Muscle layer of duodenum (tissue), 2 donors: ENCODE measurements around the gene STX1B.
A peak's percentile ranks its signal among the peaks of the same experiment; 100 is the strongest.

Experiments
- H3K27ac ChIP-seq: one replicate; pipeline ENCODE4 v1.7.0; 2013; ENCODE audit warnings: mild to moderate bottlenecking, low read length
- H3K27me3 ChIP-seq: one replicate; pipeline ENCODE4 v1.7.0; 2013; ENCODE audit warnings: low read depth, mild to moderate bottlenecking, control low read depth, low read length
- H3K36me3 ChIP-seq, 2 donors: one replicate each; pipeline ENCODE4 v1.7.0; 2013; ENCODE audit warnings: low read length in 2 of 2, control low read depth in 1 of 2, mild to moderate bottlenecking in 1 of 2; ENCODE audit not compliant: insufficient read depth in 2 of 2, control insufficient read depth in 1 of 2
- H3K4me1 ChIP-seq, 2 donors: one replicate each; pipeline ENCODE4 v1.7.0; 2013; ENCODE audit warnings: low read length in 2 of 2, mild to moderate bottlenecking in 2 of 2, control low read depth in 1 of 2, moderate library complexity in 1 of 2; ENCODE audit not compliant: insufficient read depth in 2 of 2, control insufficient read depth in 1 of 2
- H3K4me3 ChIP-seq, 2 donors: one replicate each; pipeline ENCODE4 v1.7.0; 2013; ENCODE audit warnings: low read length in 2 of 2, low read depth in 1 of 2, mild to moderate bottlenecking in 1 of 2
- H3K9me3 ChIP-seq, 2 donors: one replicate each; pipeline ENCODE4 v1.7.0; 2013; ENCODE audit warnings: low read length in 2 of 2, control low read depth in 1 of 2, mild to moderate bottlenecking in 1 of 2; ENCODE audit not compliant: control insufficient read depth in 1 of 2
- donor health status: healthy.

The STX1B gene

DNA sequence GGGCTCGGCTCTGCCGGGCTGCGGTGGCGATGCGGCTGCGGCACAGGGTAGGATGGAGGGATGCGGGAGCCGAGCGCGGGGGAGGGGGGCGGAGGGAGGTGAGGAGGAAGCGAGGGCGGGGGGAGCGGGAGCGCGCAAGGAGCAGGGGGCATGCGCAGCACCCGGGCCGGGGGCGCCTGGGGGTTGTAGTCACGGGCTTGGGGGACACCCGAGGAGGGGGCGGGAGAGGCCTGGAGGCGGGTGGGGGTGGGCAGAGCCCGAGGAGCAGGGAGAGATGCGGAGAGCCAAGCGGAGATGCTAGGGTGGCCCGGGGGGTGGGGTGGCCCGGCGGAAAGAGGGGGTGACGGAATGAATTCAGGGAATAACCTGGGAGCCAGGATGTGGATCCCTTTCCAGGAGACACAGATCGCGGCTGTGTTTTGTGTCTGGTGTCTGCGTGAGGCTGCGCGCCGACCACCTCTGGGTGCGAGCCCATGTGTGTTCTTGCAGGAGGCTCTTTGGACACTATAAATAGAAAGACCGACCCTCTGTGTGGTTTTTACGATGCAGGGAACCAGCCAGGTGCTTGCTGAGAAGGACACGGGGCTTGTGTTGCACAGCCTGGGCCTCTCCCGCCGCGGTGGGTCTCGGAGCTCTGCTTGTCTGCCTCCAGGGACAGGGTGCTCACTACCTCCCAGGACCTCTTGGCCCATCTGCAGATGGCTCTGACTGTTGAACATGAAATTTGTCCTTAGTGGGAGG, at the start of gene STX1B:
TSS of gene STX1B (minus strand) at position 54 of the 741 bp plus-strand sequence. CDS start 242 bp downstream, outside the sequence.
- Histone ChIP-seq H3K4me3 (peak within 1 kb of the TSS in 1 of 2 donors; percentile 45), H3K36me3 (no peaks in the 10 kb centered on the region), H3K4me1 (no peaks in the 10 kb centered on the region), H3K27ac (no peak within 1 kb of the TSS), H3K27me3 (peaks cover 22% of the 10 kb centered on the region), H3K9me3 (no peaks in the 10 kb centered on the region)

DNA sequence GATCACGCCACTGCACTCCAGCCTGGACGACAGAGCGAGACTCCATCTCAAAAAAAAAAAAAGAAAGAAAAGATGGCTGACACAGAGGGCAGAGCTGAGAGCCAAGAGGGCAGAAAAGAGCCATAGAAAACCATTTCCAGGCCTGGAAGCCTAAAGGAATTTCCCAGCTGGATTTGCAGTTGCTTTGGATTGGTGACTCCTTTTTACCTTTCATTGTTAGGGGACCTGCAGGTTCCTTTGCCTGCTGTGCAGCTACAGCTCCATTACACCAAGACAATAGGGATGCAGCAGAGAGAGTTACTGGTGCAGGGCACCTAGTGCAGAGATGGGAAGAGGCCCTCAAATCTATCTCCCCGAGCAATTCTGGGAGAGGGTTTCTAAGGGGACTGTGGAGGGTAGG, 45.2 kb upstream of the STX1B start:
- H3K4me1 ChIP-seq: no peaks in the 10 kb centered on the region
- H3K9me3 ChIP-seq: no peaks in the 10 kb centered on the region
- H3K27me3 ChIP-seq: no peaks in the 10 kb centered on the region
- no peak overlapping the region for H3K4me3 ChIP-seq
- H3K27ac ChIP-seq: no peak overlapping the region
- peaks cover 0 to 5% of the 10 kb centered on the region in 2 donors for H3K36me3 ChIP-seq

DNA sequence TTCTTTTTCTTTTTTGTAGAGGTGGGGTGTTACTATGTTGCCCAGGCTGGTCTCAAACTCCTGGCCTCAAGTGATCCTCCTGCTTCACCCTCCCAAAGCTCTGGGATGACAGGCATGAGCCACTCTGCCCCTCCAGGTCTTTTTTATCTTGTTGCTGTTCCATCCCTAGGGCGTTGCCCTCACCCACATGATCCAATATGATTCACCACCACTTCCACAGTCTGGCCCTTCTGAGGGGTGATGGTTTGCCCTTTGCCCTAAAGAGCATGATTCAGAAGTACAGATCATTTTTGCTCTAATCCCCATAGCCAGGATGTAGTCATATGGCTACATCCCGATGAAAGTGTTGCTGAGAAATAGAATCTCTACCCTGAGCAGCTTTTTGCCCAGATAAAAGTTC, 41.7 kb upstream of the STX1B start:
- Histone ChIP-seq H3K4me3 (no peak overlapping the region), H3K27ac (no peak overlapping the region), H3K36me3 (no peaks in the 10 kb centered on the region), H3K27me3 (no peaks in the 10 kb centered on the region), H3K9me3 (no peaks in the 10 kb centered on the region), H3K4me1 (no peaks in the 10 kb centered on the region)

DNA sequence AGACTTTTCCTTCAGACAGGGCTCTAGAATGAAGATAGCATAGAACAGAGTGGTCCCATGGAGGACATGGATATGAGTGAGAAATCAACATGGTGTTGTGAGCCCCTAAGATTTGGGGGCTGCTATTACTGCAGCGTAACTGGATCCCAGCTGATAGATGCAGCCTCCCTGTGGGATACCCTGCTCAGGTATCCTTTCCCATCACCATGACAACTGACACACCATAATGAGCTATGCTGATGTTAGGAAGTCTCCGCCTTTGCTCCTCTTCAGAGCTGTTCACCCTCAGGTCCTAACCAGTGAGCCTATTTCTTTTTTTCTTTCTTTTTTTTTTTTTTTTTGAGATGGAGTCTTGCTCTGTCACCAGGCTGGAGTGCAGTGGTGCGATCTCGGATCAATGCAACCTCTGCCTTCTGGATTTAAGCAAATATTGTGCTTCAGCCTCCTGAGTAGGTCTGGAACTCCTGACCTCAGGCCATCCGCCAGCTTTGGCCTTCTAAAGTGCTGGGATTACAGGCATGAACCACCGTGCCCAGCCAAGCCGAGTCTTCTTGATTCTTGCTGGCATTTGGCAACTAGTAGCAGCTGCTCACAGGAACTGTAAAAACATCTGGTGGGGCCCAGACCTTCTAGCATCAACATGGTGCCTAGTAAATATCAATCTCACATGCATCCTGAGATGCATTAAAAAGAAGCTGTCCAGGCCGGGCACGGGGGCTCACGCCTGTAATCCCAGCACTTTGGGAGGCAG, 40.0 kb upstream of the STX1B start:
- no peaks in the 10 kb centered on the region for H3K4me1 ChIP-seq
- H3K4me3 ChIP-seq: no peak overlapping the region
- H3K36me3 ChIP-seq: no peaks in the 10 kb centered on the region
- H3K9me3 ChIP-seq: no peaks in the 10 kb centered on the region
- no peaks in the 10 kb centered on the region for H3K27me3 ChIP-seq
- H3K27ac ChIP-seq: no peak overlapping the region

- no peaks in the 10 kb centered on the region for H3K27me3 ChIP-seq
- H3K4me3 ChIP-seq: no peak overlapping the region
- no peaks in the 10 kb centered on the region for H3K9me3 ChIP-seq
- H3K27ac ChIP-seq: no peak overlapping the region
- H3K4me1 ChIP-seq: no peaks in the 10 kb centered on the region
- H3K36me3 ChIP-seq: peaks cover 14 to 23% of the 10 kb centered on the region in 2 donors
Observed at GRCh38 chr16:31043898-31044481, 33.6 kb upstream of the STX1B start.

- Histone ChIP-seq H3K9me3 (no peaks in the 10 kb centered on the region), H3K4me3 (no peak overlapping the region), H3K27me3 (no peaks in the 10 kb centered on the region), H3K4me1 (no peaks in the 10 kb centered on the region), H3K36me3 (peaks cover 18 to 30% of the 10 kb centered on the region in 2 donors), H3K27ac (no peak overlapping the region)
Observed at GRCh38 chr16:31043352-31043751, 32.9 kb upstream of the STX1B start.

- no peak overlapping the region for H3K27ac ChIP-seq
- no peaks in the 10 kb centered on the region for H3K9me3 ChIP-seq
- H3K36me3 ChIP-seq: peaks cover 18 to 34% of the 10 kb centered on the region in 2 donors
- H3K4me3 ChIP-seq: peak overlapping the region in 1 of 2 donors; percentile 54
- no peaks in the 10 kb centered on the region for H3K4me1 ChIP-seq
- H3K27me3 ChIP-seq: no peaks in the 10 kb centered on the region
Observed at GRCh38 chr16:31042866-31043265, 32.4 kb upstream of the STX1B start.

DNA sequence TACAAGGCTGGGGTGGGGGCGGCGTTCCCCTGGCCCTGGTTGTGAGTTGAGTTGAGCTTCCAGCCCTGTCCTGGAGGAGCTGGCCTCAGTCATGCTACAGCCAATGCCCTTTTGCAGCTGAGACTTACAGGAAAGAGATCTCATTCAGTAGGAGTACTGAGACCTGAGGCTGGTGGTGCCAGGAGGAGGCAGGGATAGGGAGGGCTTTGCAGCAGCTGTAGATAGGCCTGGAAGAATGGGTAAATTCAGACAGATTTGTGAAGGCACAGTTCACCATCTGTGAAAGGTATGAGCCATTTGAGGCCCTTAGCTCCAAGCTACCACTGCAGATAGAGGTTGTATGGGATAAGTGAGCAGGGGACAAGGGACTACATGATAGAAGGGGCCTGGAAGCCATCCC, 28.6 kb upstream of the STX1B start:
- Histone ChIP-seq H3K4me1 (peaks cover 0 to 17% of the 10 kb centered on the region in 2 donors), H3K27me3 (no peaks in the 10 kb centered on the region), H3K27ac (no peak overlapping the region), H3K36me3 (peaks cover 18 to 53% of the 10 kb centered on the region in 2 donors), H3K9me3 (no peaks in the 10 kb centered on the region), H3K4me3 (no peak overlapping the region)

DNA sequence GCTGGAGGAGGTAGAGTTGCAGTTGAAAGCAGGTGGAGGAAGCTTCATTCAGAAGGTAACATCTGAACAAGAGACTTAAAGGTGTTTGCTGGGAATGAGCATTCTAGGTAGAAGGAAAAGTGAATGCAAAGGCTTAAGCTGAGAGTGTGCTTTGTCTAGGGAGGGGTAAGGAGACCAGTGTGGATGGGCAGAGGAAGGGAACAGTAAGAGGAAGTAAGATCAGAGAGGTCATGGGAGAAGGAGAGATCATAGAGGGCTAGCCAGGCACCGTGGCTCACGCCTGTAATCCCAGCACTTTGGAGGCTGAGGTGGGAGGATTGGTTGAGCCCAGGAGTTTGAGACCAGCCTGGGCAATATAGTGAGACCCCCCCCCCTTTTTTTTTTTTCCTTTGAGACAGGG, 26.3 kb upstream of the STX1B start:
- no peak overlapping the region for H3K4me3 ChIP-seq
- H3K27ac ChIP-seq: no peak overlapping the region
- H3K9me3 ChIP-seq: no peaks in the 10 kb centered on the region
- H3K36me3 ChIP-seq: peaks cover 18 to 61% of the 10 kb centered on the region in 2 donors
- no peaks in the 10 kb centered on the region for H3K27me3 ChIP-seq
- H3K4me1 ChIP-seq: peaks cover 0 to 17% of the 10 kb centered on the region in 2 donors

DNA sequence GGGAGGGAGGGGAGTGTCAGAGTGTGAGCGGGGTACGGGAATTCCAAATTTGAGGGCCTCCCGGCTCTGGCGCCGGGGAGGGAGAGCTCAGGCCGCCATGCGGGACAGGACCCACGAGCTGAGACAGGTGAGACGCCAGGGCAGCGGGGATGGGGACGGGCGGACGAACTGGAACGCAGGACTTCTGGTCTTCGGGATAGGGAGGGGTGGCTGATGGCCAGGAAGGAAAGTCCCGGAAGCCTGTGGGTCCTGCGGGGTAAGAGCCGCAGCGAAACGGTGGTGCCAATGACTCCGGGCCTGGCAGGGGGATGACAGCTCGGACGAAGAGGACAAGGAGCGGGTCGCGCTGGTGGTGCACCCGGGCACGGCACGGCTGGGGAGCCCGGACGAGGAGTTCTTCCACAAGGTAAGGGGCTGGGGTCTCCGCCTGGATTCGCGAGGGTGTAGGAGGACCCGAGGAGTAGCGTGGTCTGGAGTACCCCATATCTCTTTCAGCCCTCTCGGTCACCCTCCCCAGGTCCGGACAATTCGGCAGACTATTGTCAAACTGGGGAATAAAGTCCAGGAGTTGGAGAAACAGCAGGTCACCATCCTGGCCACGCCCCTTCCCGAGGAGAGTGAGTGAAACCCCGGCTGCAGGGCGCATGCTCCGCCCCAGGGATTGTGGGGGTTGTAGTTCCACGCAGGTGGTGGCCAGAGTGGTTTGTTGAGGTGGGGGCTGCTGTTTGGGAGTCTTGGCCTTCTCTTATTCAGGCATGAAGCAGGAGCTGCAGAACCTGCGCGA, 23.5 kb upstream of the STX1B start:
- peak overlapping the region; percentile 97 to 100 for H3K4me3 ChIP-seq
- peaks cover 3 to 42% of the 10 kb centered on the region in 2 donors for H3K36me3 ChIP-seq
- H3K27ac ChIP-seq: peak overlapping the region; percentile 91
- no peaks in the 10 kb centered on the region for H3K27me3 ChIP-seq
- H3K4me1 ChIP-seq: peaks cover 0 to 17% of the 10 kb centered on the region in 2 donors
- no peaks in the 10 kb centered on the region for H3K9me3 ChIP-seq
